Caco-2 (cell line): ENCODE measurements around the gene GRIN1. TPM values are rescaled to one million over a fixed set of nuclear protein-coding genes. Genes with fewer than 3 reads are reported as not detected.

Source experiments
- BruUV-seq: library from RNA; stranded (reverse); fragments of 400-500 nt; replicated peaks from 2 replicates; lab custom pipeline; 2021; lab: Mats Ljungman, UMichigan
- CTCF ChIA-PET: fragments of 300-600 bp; sonication (Branson Sonifier 250); formaldehyde crosslinking; loops from one replicate; lab custom pipeline; 2022; ENCODE audit warnings: antibody characterized with exemption; lab: Charles Lee
- POLR2A ChIA-PET: fragments of 300-600 bp; sonication (Branson Sonifier 250); formaldehyde crosslinking; loops from one replicate; lab custom pipeline; 2022; ENCODE audit warnings: antibody characterized with exemption; lab: Charles Lee
- DNase-seq, 2 experiments: peaks; one replicate each; pipeline versions ENCODE4 v3.0.0 to v3.0.0-alpha.2; 2020 to 2022
- H3K27me3 ChIP-seq: replicated peaks from 2 replicates; pipeline ENCODE4 v1.6.0; 2011; ENCODE audit warnings: low read length; ENCODE audit not compliant: control insufficient read depth, insufficient read depth
- H3K36me3 ChIP-seq: 2 replicates; pipeline ENCODE4 v1.5.1; 2011; ENCODE audit warnings: low read length; ENCODE audit not compliant: control insufficient read depth, insufficient read depth
- H3K4me1 ChIP-seq: fragments of 250-450 bp; sonication (Bioruptor Pico); 2 replicates; pipeline ENCODE4 v1.5.1; 2020; ENCODE audit warnings: mild to moderate bottlenecking
- H3K4me3 ChIP-seq: 2 replicates; pipeline ENCODE4 v1.5.1; 2011; ENCODE audit warnings: low read depth, mild to moderate bottlenecking, control low read depth, low read length
- H3K9me3 ChIP-seq: fragments of 250-450 bp; sonication (Bioruptor Pico); 2 replicates; pipeline ENCODE4 v1.5.1; 2020; ENCODE audit warnings: mild to moderate bottlenecking, moderate library complexity
- H3K27ac Mint-ChIP-seq: one replicate; pipeline ENCODE4 v1.8.0; 2022; ENCODE audit warnings: mixed read lengths; ENCODE audit not compliant: unreplicated experiment
- H3K27me3 Mint-ChIP-seq: one replicate; pipeline ENCODE4 v1.8.0; 2022; ENCODE audit warnings: mixed read lengths; ENCODE audit not compliant: insufficient read depth, unreplicated experiment
- H3K36me3 Mint-ChIP-seq: one replicate; pipeline ENCODE4 v1.8.0; 2022; ENCODE audit warnings: mild to moderate bottlenecking, mixed read lengths; ENCODE audit not compliant: insufficient read depth, unreplicated experiment
- H3K4me1 Mint-ChIP-seq: one replicate; pipeline ENCODE4 v1.8.0; 2022; ENCODE audit warnings: low read depth, mixed read lengths; ENCODE audit not compliant: unreplicated experiment
- H3K4me3 Mint-ChIP-seq: one replicate; pipeline ENCODE4 v1.8.0; 2022; ENCODE audit warnings: mild to moderate bottlenecking, moderate library complexity, mixed read lengths; ENCODE audit not compliant: unreplicated experiment
- H3K9me3 Mint-ChIP-seq: one replicate; pipeline ENCODE4 v1.8.0; 2022; ENCODE audit warnings: mixed read lengths; ENCODE audit not compliant: unreplicated experiment
- CTCF ChIP-seq, 2 experiments: fragments of 200-600 bp in 1 of 2; IDR thresholded peaks; 1 replicate in 1 of 2; 2 replicates in 1 of 2; pipeline versions ENCODE4 v1.5.1 to v1.8.0; 2011 to 2022; ENCODE audit warnings: antibody characterized with exemption in 1 of 2, control low read depth in 1 of 2, inconsistent platforms in 1 of 2, low read depth in 1 of 2, low read length in 1 of 2, mild to moderate bottlenecking in 1 of 2, moderate library complexity in 1 of 2; ENCODE audit not compliant: insufficient read depth in 1 of 2, severe bottlenecking in 1 of 2, unreplicated experiment in 1 of 2
- intact Hi-C: fragments of 100-400 bp; cut with micrococcal nuclease; formaldehyde crosslinking; loops from one replicate; pipeline ENCODE4 v1.10.0; 2022; ENCODE audit not compliant: unreplicated experiment
- total RNA-seq: library from RNA; stranded (reverse); gene quantifications from 2 replicates; pipeline ENCODE4 v1.2.3, GENCODE V29; 2022

Gene GRIN1
- total RNA-seq, 1 experiment from 2014 or later = 3.7 TPM

- Mint-ChIP-seq H3K27me3 (no peaks in the 10 kb centered on the region), H3K36me3 (peaks cover 30% of the 10 kb centered on the region), H3K9me3 (no peaks in the 10 kb centered on the region), H3K4me1 (peaks cover 9% of the 10 kb centered on the region), H3K4me3 (no peak overlapping the region), H3K27ac (no peak overlapping the region)
- BruUV-seq = no TSS peak
- ChIA-PET POLR2A (no interaction called here), CTCF (no interaction called here)
- H3K27me3 ChIP-seq = no peaks in the 10 kb centered on the region
- TF ChIP-seq CTCF (IDR thresholded peaks at IDR 0.05; ENCODE audit: insufficient read depth in 1 of 2, low read depth in 1 of 2, low read length in 1 of 2, severe bottlenecking in 1 of 2, unreplicated experiment in 1 of 2) = no peak
- no peaks in the 10 kb centered on the region; the same call in 1 of the 2 replicates for H3K36me3 ChIP-seq
- peaks cover 4% of the 10 kb centered on the region; the same call in 1 of the 2 replicates for H3K4me1 ChIP-seq
- DNase-seq = no peak
- H3K9me3 ChIP-seq = no peaks in the 10 kb centered on the region
- no peak overlapping the region for H3K4me3 ChIP-seq
- intact Hi-C loops = no loop called here
These were observed 72.6 kb downstream of the GRIN1 start for GRCh38 chr9:137211532-137211931.

GRCh38 chr9:137212520-137212919, 73.6 kb downstream of the GRIN1 start:
- Mint-ChIP-seq H3K4me1 (peaks cover 6% of the 10 kb centered on the region), H3K4me3 (no peak overlapping the region), H3K36me3 (peaks cover 29% of the 10 kb centered on the region), H3K9me3 (no peaks in the 10 kb centered on the region), H3K27me3 (no peaks in the 10 kb centered on the region), H3K27ac (no peak overlapping the region)
- BruUV-seq = no TSS peak
- Histone ChIP-seq H3K4me3 (no peak overlapping the region), H3K4me1 (peaks cover 9% of the 10 kb centered on the region), H3K36me3 (no peaks in the 10 kb centered on the region; the same call in 1 of the 2 replicates), H3K27me3 (no peaks in the 10 kb centered on the region), H3K9me3 (no peaks in the 10 kb centered on the region)
- CTCF ChIA-PET = no interaction called here
- TF ChIP-seq CTCF (IDR thresholded peaks at IDR 0.05; ENCODE audit: insufficient read depth in 1 of 2, low read depth in 1 of 2, low read length in 1 of 2, severe bottlenecking in 1 of 2, unreplicated experiment in 1 of 2) = no peak
- DNase-seq = no peak
- POLR2A ChIA-PET = no interaction called here
- intact Hi-C loops = no loop called here

- intact Hi-C loops = no loop called here
- Histone ChIP-seq H3K27me3 (no peaks in the 10 kb centered on the region), H3K4me1 (peaks cover 18% of the 10 kb centered on the region), H3K9me3 (no peaks in the 10 kb centered on the region), H3K36me3 (no peaks in the 10 kb centered on the region; the same call in 1 of the 2 replicates), H3K4me3 (no peak overlapping the region)
- ChIA-PET CTCF (interaction anchor here (1.1 to 1.4 kb wide), 2 partner anchors 14 to 24 kb away, joined by 7 to 8 read pairs; partner anchors contain the start of gene RNF224), POLR2A (no interaction called here)
- peak in 1 of 2 experiments; percentile 14 for TF ChIP-seq CTCF (IDR thresholded peaks at IDR 0.05; ENCODE audit: insufficient read depth in 1 of 2, low read depth in 1 of 2, low read length in 1 of 2, severe bottlenecking in 1 of 2, unreplicated experiment in 1 of 2)
- Mint-ChIP-seq H3K27me3 (no peaks in the 10 kb centered on the region), H3K4me3 (no peak overlapping the region), H3K4me1 (peaks cover 6% of the 10 kb centered on the region), H3K27ac (no peak overlapping the region), H3K9me3 (no peaks in the 10 kb centered on the region), H3K36me3 (peaks cover 26% of the 10 kb centered on the region)
- no peak for DNase-seq
- BruUV-seq = no TSS peak
These were observed 74.5 kb downstream of the GRIN1 start for GRCh38 chr9:137213160-137214060.
